Erythroblast (primary cell): Measurements from ENCODE around the gene GREM2.

Experiments used
- GATA1 ChIP-seq: IDR thresholded peaks from 2 replicates; pipeline ENCODE4 v1.6.1; 2011; ENCODE audit warnings: low read depth, mild to moderate bottlenecking, control low read depth, low read length, moderate library complexity
- POLR2A ChIP-seq: IDR thresholded peaks from 2 replicates; pipeline ENCODE4 v1.6.1; 2011; ENCODE audit warnings: mild to moderate bottlenecking, low read length

- TF ChIP-seq POLR2A (no peak), GATA1 (no peak)
Observed at GRCh38 chr1:240497908-240498307, 114.0 kb downstream of the GREM2 start.
